PC-3 (cell line): ENCODE data around the gene DGKI.

Experiments
- EZH2 ChIP-seq: fragments of 300-600 bp; sonication (generic); IDR thresholded peaks from one replicate; pipeline ENCODE4 v1.6.1; 2017; ENCODE audit warnings: antibody characterized with exemption, mild to moderate bottlenecking, low read length; ENCODE audit not compliant: unreplicated experiment
- TF ChIP-seq, protein P1 (sequence below): fragments of 300-600 bp; sonication (generic); conservative IDR thresholded peaks from 2 replicates; pipeline ENCODE4 v1.5.1; 2017; ENCODE audit warnings: antibody characterized with exemption, low read depth, mild to moderate bottlenecking, low read length

DNA sequence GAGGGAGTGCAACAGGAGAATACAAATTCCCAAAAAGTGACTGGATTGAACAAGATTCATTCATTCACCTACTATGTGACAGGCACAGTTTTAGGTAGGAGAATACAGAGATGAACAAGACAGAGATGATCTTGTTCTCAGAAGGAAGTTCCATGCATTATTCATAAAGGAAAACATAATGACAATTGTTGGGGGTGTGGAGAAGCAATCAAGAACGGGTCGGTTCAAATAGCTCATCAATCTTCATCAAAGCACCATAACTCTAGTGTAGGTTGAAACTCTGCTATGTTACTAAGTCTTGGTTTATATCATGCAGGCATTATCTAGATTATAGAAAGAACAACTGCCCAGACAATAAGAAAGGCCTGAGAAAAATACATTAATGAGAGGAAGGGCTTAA lies 243.7 kb downstream of the DGKI start:
- TF ChIP-seq, protein P1, sequence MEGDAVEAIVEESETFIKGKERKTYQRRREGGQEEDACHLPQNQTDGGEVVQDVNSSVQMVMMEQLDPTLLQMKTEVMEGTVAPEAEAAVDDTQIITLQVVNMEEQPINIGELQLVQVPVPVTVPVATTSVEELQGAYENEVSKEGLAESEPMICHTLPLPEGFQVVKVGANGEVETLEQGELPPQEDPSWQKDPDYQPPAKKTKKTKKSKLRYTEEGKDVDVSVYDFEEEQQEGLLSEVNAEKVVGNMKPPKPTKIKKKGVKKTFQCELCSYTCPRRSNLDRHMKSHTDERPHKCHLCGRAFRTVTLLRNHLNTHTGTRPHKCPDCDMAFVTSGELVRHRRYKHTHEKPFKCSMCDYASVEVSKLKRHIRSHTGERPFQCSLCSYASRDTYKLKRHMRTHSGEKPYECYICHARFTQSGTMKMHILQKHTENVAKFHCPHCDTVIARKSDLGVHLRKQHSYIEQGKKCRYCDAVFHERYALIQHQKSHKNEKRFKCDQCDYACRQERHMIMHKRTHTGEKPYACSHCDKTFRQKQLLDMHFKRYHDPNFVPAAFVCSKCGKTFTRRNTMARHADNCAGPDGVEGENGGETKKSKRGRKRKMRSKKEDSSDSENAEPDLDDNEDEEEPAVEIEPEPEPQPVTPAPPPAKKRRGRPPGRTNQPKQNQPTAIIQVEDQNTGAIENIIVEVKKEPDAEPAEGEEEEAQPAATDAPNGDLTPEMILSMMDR: no peak
- no peak for TF ChIP-seq EZH2
